A673 (cell line): ENCODE measurements around the gene TRIM10.
A peak's percentile ranks its signal among the peaks of the same experiment; 100 is the strongest.

Source experiments
- EZH2 ChIP-seq: fragments of 200-600 bp; sonication (generic); IDR thresholded peaks from 2 replicates; pipeline ENCODE4 v1.6.1; 2017; ENCODE audit warnings: borderline replicate concordance, low read depth, mild to moderate bottlenecking, mixed read lengths, antibody characterized with exemption, low read length; ENCODE audit not compliant: poor library complexity, severe bottlenecking
- TF ChIP-seq, protein P1 (sequence below): fragments of 300-800, 200-600 bp; sonication (generic); conservative IDR thresholded peaks from 2 replicates; pipeline ENCODE4 v1.5.1; 2017; ENCODE audit warnings: low read depth, mild to moderate bottlenecking, antibody characterized with exemption, low read length, moderate library complexity, mixed read lengths

DNA sequence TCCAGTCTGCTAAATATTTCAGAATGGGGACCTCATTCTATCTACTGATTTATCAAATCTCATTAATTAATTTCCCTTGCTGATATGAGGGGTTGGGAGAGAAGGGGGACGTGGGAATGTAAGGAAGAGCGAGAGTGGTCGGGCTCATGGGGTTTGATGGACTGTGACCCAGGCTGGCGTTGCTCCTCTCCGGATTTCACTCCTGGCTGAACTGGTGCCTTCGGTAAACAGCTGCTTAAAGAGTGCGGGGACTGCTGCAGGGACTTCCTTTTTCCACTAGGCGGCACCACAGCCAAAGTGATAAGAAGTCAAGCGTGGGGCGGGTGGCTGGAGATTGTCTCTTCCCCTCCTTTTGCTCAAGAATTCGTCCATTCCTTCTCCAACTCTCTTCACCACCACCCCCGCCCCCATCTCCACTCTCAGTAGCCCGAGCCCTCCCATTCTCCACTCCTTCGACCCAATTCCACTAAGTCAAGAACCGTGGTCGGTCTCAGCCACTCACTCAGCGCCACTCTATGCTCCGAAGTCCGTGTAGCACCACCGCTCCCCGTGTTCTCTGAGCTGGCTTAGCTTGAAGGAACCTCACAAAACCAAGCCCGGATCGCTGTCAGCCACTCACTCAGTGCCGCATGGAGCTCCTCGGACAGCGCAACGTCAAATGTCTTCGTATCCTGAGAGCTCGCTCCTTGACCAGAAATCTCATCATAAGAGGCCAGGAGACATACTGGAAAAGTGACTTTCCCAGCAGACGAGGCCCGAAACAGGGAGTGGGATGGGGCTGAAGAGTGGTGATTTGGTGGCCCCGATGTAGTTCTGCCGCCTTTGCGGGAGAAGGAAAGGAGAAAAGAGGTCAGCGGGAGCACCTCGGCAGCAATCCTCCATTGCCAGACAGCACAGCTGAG, 57.8 kb downstream of the TRIM10 start:
- TF ChIP-seq, protein P1, sequence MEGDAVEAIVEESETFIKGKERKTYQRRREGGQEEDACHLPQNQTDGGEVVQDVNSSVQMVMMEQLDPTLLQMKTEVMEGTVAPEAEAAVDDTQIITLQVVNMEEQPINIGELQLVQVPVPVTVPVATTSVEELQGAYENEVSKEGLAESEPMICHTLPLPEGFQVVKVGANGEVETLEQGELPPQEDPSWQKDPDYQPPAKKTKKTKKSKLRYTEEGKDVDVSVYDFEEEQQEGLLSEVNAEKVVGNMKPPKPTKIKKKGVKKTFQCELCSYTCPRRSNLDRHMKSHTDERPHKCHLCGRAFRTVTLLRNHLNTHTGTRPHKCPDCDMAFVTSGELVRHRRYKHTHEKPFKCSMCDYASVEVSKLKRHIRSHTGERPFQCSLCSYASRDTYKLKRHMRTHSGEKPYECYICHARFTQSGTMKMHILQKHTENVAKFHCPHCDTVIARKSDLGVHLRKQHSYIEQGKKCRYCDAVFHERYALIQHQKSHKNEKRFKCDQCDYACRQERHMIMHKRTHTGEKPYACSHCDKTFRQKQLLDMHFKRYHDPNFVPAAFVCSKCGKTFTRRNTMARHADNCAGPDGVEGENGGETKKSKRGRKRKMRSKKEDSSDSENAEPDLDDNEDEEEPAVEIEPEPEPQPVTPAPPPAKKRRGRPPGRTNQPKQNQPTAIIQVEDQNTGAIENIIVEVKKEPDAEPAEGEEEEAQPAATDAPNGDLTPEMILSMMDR = peak; percentile 94
- TF ChIP-seq EZH2 = no peak
